Stimulated activated CD8-positive, alpha-beta memory T cell treated with anti-CD3 and anti-CD28 coated beads, Interleukin-15, amount 100 ng/mL, for 1 hour (primary cell): ENCODE results near the gene TCERG1L.

Experiments used
- DNase-seq: peaks from one replicate; pipeline ENCODE4 v3.0.0-alpha.2; 2020; ENCODE audit warnings: low read depth

Gene TCERG1L

GRCh38 chr10:131270461-131271190 is 40.9 kb downstream of the TCERG1L start:
- no peak for DNase-seq

DNA sequence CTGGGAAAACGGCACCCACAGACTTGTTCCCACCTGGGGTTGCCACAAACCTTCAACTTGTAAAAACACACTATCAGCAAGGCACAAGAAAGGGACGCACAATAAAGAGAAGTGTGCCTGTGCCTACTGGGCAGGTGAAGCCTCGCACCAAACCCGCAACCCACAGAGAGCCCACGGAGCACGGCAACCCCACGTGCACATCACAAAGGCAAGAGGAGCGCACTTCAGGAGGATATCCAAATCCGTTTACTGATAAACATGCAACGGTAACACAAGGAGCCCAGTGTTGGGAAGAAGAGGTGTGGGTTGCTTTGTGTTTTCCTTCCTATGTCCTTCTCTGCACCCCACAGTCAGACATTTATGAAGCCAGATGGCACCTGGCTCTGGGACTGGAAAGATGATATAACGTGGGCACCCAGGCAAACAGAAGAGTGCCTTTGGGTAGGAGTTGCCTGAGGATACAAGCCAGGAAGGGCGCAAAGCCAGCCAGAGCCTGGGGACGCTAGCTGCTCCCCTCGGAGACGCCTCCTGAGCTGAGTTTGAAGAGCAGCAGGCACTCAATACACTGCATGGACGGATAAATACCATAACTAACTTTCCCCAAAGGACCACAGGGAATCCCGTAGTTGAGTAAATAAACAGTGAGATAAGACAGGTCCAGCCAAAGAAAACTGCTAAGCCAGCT is 41.6 kb downstream of the TCERG1L start:
- no peak for DNase-seq

DNA sequence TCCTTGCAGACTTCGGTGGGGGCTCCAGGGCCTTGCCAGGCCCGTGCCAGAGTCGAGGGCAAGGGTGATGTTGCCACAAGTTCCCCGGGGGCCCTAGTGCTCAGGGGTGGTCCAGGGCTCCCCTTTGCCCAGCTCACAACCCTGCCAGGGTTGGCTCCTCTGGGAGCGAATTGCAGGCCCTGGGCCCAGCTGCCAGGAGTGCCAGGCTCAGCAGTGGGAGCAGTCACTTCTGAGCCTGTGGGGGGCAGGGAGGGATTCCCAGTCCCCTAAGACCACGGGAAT is 43.8 kb downstream of the TCERG1L start:
- no peak for DNase-seq

DNA sequence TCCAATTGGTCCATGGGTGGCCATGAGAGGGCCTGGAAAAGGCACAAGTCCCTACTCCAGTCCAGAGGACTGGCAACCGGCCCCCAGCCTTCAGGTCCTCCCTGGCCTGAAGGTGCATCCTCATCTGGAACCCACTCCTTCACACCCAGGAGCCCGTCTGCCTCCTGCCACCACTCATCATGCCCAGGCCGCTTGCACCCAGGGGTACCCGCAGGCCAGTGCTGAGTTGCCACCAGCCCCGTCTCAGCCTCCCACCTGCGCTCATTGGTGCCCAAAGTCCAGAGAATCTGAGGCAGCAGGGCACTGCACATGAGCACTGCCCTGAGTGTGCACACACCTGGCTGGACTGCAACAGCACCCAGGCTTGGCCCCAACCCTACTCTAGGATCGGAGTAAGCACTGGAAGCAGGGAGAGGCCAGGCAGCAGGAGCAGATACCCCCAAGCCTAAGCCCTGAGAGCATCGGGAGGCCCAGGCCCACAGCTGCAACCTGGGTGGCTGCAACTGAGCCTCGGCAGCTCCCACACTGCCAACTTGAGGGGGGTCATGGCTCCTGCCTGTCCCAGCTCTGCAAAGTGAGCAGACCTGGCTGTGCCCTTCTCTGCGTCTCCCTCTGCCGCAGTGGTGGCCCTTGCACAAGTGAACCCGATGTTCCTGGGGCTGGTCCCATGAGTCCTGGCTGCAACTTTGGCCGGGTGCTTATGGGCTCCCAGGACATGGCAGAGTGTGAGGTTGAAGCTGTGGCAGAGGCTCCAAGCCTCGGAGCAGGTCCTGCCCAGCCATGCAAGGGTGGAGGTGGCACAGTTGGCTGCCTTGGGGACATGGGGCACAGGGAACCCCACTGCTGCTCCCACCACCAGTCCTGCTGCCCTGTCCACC is 44.3 kb downstream of the TCERG1L start:
- DNase-seq: no peak

DNA sequence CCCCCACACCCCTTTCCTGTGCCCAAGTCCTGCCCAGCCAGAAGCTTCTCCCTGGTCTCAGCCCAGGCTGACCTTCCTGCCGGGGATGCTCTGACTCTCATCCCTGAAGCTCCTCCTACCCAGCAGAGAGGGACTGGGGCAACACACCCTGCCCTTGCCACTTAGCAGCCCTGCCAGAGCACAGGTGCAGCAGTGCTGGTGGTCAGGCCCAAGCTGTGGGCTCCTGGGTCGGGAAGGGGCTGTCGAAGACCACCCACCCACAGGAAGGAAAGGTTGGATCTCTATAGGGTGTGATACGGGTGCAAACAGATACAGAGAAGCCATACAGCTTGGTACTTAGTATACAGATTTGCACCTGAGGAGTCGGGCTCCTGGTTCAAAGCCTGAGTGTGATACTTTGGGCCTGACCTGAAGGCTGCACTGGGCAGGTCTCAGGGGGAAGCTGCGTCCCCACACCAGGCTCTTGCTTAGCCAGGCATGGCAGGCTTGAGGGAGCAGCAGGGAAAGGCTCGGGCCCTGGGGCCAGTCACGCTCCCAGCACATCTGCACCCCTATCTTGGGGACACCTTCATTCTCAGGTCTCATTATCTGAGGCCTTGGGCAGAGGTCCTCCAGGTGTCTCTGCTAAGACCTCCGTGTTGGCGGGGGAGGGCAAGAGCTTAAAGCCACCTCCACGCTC is 47.3 kb downstream of the TCERG1L start:
- DNase-seq: no peak

- DNase-seq: no peak
These were observed 49.5 kb downstream of the TCERG1L start for GRCh38 chr10:131261890-131262475.

DNA sequence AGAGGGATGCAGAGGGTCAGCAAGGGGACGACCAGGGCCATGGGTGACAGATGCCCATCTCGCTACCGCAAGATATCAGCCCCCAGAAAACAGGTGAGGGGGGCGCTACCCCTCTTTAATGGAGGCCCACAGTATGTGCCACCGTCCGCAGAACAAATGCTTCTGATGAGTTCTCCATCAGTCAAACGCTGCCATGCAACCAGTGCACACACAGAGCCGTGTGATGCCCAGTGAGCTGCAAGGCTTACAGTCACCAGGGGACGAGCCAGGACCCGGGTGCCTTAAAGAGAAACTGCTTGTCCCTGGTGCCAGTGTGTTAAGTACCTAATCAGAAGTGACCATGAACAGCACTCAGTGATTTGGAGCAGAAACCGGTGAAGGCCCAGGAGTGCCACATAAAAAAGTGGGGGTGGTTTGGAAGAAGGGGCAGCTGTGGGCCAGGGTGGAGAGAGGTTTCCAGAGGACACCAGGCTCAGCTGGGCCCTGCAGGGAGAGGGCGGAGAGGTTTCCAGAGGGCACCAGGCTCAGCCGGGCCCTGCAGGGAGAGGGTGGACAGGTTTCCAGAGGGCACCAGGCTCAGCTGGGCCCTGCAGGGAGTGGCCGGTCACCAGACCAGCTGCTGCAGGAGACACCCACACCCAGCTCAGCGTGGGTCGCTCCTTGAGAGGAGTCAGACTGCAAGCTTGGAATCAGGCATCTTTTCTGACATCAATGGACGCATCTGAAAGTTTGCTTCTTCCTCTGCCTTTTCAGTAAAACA is 50.9 kb downstream of the TCERG1L start:
- DNase-seq: no peak

GRCh38 chr10:131260031-131260430 is 51.5 kb downstream of the TCERG1L start:
- no peak for DNase-seq

DNA sequence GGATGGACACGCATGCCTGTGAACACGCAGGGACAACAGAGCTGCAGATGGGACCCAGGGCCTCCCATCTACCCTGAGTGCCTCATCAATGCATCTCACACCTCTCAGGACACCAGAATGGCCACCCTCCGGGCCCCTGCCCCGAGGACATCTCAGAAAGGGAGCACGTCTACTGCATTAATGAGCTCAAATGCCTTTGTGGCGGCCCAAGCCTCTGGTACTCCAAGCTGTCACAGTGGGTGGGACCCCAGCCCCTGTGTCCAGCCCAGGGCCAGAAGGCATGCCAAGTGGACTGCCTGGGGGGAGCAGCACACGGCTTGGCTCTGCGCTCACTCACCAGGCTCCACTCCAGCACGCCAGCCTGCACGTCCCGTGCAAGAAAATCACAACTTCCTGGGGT is 52.0 kb downstream of the TCERG1L start:
- DNase-seq: no peak

- DNase-seq: no peak
These were observed 53.3 kb downstream of the TCERG1L start for GRCh38 chr10:131258256-131258655.

GRCh38 chr10:131257027-131257426 is 54.5 kb downstream of the TCERG1L start:
- no peak for DNase-seq

DNA sequence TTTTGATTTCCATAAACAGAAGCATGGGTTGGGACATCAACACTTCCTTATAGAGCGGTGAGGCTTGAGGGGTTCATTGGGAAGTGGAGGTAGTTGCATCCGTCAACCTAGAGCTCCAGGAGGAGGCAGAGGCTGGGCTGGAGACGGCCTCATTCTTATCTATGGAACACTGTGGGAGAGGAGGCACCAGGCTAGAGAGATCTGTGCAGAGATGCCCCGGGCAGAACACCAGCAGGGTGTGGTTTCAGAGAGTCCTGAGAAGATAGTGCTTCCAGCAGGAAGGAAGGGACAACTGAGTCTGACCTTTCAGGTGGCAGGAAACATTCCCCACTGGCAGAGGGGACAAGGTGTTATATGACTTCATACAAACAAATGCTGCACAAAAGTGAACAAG is 56.7 kb downstream of the TCERG1L start:
- DNase-seq: no peak

DNA sequence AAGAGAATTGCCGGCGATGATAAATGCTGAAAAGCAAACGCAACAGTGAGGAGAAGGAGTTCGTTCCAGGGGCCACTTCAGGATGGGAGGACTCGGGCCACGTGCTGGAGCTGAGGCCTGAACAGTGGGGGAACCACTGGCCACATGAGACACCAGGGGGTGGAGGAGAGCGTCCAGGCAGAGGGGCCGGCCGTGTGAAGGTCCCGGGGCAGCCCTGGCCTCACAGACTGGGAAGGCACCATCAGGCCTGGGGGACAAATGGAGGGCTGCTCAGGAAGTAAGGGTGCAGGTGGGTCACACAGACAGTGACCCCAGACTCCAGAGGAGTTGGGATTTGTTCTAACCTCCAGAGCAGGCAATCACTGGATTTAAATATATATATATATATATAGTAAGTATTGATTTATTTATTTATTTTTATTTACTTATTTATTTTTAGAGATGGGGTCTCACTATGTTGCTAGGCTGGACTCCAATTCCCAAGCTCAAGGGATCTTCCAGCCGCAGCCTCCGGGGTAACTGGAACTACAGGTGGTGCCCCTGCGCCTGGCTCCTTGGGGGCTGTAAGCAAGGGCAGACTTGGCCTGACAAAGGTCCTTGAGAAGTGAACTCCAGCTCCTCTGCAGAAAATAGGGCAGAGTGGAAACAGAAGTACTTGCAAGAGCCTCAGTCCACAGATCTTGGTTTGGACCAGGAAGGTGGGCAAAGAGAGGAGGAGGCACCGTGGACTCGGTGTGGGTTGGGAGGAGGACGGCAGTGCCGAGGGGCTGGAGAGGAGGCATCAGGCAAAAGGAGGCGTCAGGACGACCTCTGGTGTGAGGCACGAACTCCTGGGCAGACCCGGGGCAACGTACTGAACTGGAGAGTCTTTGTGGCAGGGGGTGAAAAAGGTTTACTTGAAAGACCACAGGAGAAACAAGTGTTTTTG is 57.3 kb downstream of the TCERG1L start:
- DNase-seq: no peak

- no peak for DNase-seq
These were observed 58.8 kb downstream of the TCERG1L start for GRCh38 chr10:131252567-131253276.

DNA sequence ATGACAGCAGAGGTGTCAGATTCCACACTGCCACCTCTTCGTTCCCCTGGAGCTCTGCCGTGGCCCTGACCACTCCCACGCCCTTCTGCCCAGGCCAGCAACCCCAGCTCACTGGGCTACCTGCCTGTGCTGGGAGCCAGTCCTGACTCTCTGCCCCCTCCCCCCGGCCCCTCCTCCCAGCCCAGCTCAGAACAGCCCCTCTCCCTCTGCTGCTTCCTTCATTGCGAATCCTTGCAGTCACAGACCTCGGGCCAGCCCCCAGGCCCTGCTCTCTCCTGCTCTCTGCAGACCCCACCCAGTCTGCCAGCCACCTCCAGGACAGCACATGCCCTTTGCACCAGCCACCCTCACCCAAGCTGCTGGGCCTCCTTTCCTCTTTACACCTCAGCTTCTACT is 60.4 kb downstream of the TCERG1L start:
- no peak for DNase-seq

DNA sequence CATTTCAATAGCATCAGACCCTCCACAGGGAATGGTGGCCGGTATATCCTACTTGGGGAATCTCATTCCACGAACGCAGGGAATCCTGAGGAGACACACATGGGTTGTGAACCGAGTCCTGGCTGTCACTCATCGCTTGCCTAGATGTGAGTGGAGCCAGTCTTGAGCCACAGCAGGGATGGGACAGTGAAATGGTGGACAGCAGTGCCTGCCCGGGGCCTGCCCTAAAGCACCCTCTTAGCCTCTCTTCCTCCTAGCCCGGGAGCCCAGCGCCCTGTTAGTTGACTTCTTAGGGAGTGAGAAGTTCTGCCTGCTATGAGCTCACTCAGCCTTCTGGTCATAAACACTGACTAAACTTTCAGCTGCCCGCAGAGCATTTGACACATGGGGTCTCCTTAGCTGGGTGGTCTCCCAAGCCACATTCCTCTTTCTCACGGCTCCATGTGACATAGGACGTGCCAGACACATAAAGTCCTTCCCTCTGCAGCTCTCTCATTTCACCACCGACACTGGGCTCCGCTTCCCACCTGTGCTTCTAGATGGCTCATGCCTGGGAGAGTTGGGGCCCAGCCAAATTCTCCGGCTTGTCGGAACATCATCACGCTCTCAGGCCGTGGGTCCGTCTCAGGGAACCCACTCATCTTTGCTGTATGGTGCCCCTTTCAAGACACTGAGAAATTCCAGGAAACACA is 60.9 kb downstream of the TCERG1L start:
- DNase-seq: no peak

DNA sequence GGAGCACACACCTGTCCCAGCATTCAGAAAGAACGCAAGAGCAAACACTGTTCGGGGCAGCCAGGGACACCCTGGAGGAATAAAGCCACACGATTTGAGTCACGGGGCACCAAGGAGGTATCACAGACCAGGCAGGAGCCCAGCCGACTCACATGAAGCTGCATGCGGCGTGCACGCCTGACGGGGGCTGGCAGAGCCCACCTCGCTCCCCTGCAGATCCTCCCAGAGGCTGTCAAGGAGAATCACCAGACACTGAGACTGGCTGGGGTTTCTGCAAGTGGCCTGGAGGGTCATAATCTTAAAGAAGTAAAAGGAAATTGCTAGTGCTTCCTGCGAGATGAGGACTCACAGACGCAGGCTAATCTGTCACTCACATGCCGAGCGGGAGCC is 61.6 kb downstream of the TCERG1L start:
- DNase-seq: no peak

- DNase-seq: no peak
These were observed 62.1 kb downstream of the TCERG1L start for GRCh38 chr10:131249238-131249954.
